Breast epithelium (tissue), 3 donors: Measurements from ENCODE around the gene SIGLEC8.

ENCODE experiments used
- CTCF ChIP-seq, 3 donors: fragments of 450-650 bp; IDR thresholded peaks; one replicate each; pipeline ENCODE4 v1.5.1; 2016 to 2017; ENCODE audit warnings: antibody characterized with exemption in 3 of 3, mild to moderate bottlenecking in 3 of 3, moderate library complexity in 3 of 3
- POLR2A ChIP-seq: fragments of 450-650 bp; IDR thresholded peaks from one replicate; pipeline ENCODE4 v1.6.1; 2016; ENCODE audit warnings: antibody characterized with exemption, mild to moderate bottlenecking, moderate library complexity

- TF ChIP-seq CTCF (IDR thresholded peaks at IDR 0.05) (no peak), POLR2A (no peak)
These were observed 8.5 kb upstream of the SIGLEC8 start for GRCh38 chr19:51466723-51467122.
